ENCODE results near the gene C3orf18. TPM values are rescaled to one million over a fixed set of nuclear protein-coding genes. Genes with fewer than 3 reads are reported as not detected.

C3orf18 gene
- total RNA-seq, 2 experiments from 2014 or later: 58.5 to 61.6 TPM

DNA sequence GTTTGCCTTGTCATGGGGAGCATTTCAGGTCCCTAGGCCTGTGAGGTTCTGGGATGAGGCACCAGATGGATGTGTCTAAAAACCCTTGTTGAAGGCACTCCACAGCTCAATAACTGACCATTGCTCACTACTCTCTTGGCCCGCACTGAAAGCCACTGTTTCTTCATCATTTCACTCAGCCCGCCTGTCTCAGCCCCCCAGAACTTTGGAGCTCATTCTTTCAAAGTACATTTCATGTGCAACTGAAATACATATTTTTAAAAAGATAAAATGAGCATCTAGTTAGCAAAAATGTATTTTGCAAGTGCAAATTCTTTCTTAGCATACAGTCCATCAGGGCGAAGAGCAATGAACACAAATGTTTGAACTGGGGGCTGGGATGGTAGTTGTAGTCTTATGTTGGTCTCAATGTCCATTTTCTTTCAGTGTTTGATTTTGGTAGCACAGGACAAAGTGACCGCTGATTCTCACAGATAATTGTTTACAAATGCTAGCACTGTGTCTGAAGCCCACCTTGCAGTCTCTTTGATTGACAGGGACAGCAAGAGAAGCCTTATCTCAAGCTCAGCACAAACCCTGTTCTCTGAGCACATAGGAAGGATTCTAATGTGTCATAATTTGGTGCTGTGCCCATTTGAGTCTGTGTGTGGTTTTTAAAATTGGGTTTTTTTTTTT lies 21.3 kb upstream of the C3orf18 start:
- ChIA-PET POLR2A (interaction anchor here (0.8 to 11.1 kb wide), 6 partner anchors 15 to 252 kb away, joined by 3 to 970 read pairs (median 14); partner anchors contain the start of genes C3orf18, CISH, HEMK1 and RASSF1), CTCF (interaction anchor here (3.1 to 11.1 kb wide), 3 partner anchors 8 to 21 kb away, joined by 15 to 535 read pairs (median 387); partner anchors contain the start of genes C3orf18, CISH, HEMK1 and MAPKAPK3)
- no peaks in the 10 kb centered on the region for H3K9me3 Mint-ChIP-seq (ENCODE audit: insufficient read depth)
- peak overlapping the region; percentile 98 for H3K27ac Mint-ChIP-seq
- DNase-seq (no peak), ATAC-seq (no peak)
- peak overlapping the region; percentile 62 for H3K4me3 Mint-ChIP-seq
- H3K4me1 Mint-ChIP-seq (ENCODE audit: low read depth): peaks cover 97% of the 10 kb centered on the region
- H3K27me3 Mint-ChIP-seq (ENCODE audit: low read depth): no peaks in the 10 kb centered on the region
- H3K36me3 Mint-ChIP-seq (ENCODE audit: low read depth): peaks cover 54% of the 10 kb centered on the region

DNA sequence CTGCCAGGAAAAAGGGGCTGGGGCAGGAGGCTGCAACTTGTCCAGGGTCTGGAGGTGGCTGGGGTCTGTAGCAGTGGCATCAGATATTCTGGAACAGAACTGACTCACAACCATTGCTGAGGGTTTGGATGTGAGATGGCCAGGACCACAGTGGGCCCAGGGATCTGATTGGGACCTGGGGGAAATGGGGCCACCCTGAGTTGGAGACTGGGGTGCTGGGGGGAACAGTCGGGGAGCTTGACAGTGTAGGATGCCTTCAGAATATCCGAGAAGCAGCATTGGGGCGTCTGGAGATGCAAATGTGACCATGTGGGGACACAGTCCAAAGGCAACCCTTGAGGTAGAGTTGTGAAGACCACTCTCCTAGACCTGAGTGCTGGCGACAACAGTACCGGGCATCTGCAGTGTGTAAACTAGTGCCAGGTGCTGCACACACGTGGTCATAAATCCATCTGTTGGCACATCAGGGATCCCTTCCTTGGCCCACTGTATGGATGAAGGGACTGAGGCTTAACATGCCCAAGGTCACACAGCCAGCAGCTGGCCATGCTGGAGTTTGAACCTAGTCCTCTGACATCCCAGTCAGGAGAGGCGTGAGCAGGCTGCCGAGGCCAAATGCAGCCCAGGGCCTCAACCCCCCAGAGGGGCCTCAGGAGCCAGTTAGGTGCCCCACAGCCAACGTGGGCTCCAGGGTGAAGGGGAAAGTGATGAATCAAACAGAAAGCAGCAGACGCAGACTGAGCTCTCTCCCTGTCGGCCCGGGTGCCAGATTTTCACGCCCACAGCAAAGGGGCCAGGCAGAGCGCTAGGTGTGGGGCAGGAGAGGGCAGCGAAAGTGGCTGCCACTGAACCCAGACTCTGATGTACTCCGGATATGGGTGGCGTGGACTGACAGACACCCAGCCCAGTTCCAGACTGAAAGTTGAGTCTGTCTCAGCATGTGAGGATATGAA lies 20.5 kb upstream of the C3orf18 start:
- peaks cover 60% of the 10 kb centered on the region for H3K36me3 Mint-ChIP-seq (ENCODE audit: low read depth)

DNA sequence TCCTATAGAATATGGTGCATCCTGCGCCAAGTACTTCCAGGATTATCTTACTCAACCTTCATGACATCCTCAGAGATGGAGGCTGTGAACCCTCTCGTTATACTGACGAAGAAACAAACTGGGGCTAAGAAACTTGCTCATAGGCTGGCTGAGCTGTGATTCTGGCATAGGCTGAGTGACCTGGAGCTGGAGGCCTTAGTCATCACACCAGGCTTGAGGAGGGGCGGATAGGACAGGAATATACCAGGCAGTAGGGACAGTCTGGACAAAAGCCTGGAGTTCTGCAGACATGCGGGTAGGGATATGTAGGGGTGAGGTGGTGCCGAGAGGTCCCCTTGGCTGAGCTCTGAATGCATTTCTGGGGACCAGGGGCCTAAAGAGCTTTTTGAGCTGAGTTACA lies 19.8 kb upstream of the C3orf18 start:
- H3K9me3 Mint-ChIP-seq (ENCODE audit: insufficient read depth): no peaks in the 10 kb centered on the region
- DNase-seq: no peak
- peak overlapping the region; percentile 15 for H3K4me3 Mint-ChIP-seq
- POLR2A ChIA-PET: interaction anchor here (0.7 to 11.1 kb wide), 3 partner anchors 13 to 23 kb away, joined by 3 to 970 read pairs (median 612); partner anchors contain the start of genes C3orf18, CISH and HEMK1
- H3K36me3 Mint-ChIP-seq (ENCODE audit: low read depth): peaks cover 64% of the 10 kb centered on the region
- no peaks in the 10 kb centered on the region for H3K27me3 Mint-ChIP-seq (ENCODE audit: low read depth)
- peak overlapping the region; percentile 98 for H3K27ac Mint-ChIP-seq
- CTCF ChIA-PET: interaction anchor here (11.1 kb wide), 2 partner anchors 15 to 22 kb away, joined by 387 to 535 read pairs; partner anchors contain the start of genes C3orf18, CISH, HEMK1 and MAPKAPK3
- H3K4me1 Mint-ChIP-seq (ENCODE audit: low read depth): peaks cover 96% of the 10 kb centered on the region
- no peak for ATAC-seq

More for the DNA sequence above, 20.5 kb upstream of the C3orf18 start:
- Mint-ChIP-seq H3K4me1 (ENCODE audit: low read depth) (peaks cover 97% of the 10 kb centered on the region), H3K27me3 (ENCODE audit: low read depth) (no peaks in the 10 kb centered on the region), H3K4me3 (peak overlapping the region; percentile 62), H3K9me3 (ENCODE audit: insufficient read depth) (no peaks in the 10 kb centered on the region), H3K27ac (peak overlapping the region; percentile 98)
- ChIA-PET CTCF (interaction anchor here (3.1 to 11.1 kb wide), 3 partner anchors 7 to 21 kb away, joined by 15 to 535 read pairs (median 387); partner anchors contain the start of genes C3orf18, CISH, HEMK1 and MAPKAPK3), POLR2A (interaction anchor here (0.6 to 11.1 kb wide), 7 partner anchors 14 to 1690 kb away, joined by 3 to 970 read pairs (median 7); partner anchors contain the start of genes C3orf18, CISH, HEMK1 and RASSF1)
- DNase-seq (peak; percentile 78), ATAC-seq (peak; percentile 41)

GRCh38 chr3:50586763-50587070 lies 19.2 kb upstream of the C3orf18 start:
- no peaks in the 10 kb centered on the region for H3K27me3 Mint-ChIP-seq (ENCODE audit: low read depth)
- ChIA-PET CTCF (interaction anchor here (11.1 kb wide), 2 partner anchors 14 to 23 kb away, joined by 387 to 535 read pairs; partner anchors contain the start of genes C3orf18, CISH, HEMK1 and MAPKAPK3), POLR2A (interaction anchor here (0.7 to 11.1 kb wide), 3 partner anchors 13 to 23 kb away, joined by 3 to 970 read pairs (median 612); partner anchors contain the start of genes C3orf18, CISH and HEMK1)
- peaks cover 96% of the 10 kb centered on the region for H3K4me1 Mint-ChIP-seq (ENCODE audit: low read depth)
- no peak for ATAC-seq
- DNase-seq: no peak
- no peak overlapping the region for H3K4me3 Mint-ChIP-seq
- peak overlapping the region; percentile 98 for H3K27ac Mint-ChIP-seq
- H3K36me3 Mint-ChIP-seq (ENCODE audit: low read depth): peaks cover 70% of the 10 kb centered on the region
- H3K9me3 Mint-ChIP-seq (ENCODE audit: insufficient read depth): no peaks in the 10 kb centered on the region

DNA sequence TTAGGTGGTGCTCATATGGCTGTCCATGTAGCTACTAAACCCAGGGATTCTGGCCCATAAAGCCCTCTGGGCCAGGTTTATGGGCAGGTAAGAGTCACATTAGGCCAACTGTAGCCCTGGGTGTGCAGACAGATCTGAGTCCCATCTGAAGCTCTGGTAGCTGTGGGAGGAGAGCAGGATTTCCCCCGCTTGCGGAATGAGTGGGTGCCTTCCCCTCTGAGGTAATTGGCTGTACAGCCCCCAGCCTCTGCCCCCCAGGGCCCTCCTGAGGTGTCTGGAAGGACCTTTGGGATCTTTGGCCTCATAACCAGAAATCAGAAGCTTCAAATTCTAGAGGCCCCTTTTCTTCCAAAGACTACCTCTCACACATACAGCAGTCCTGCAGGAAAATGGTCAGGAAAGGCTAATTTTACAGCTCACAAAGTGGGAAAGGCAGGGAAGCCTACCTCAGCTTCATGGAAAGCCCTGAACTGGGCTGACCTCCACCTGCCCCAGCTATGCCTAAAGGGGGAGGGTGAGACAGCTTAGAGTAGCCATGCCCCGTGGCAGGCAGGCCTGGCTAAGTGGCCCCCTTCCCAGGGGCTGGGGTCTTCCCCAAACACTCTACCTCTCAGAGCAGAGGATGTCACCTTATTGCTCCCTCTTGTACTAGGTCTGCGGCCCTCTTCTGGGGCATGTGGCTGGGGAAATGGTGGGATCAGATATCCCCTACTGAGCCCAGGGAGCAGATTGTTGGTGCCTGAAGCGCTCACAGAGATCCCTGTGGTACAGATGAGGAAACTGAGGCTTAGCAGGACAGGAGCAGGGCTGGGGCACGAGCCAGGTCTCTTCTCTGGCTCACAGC lies 18.6 kb upstream of the C3orf18 start:
- POLR2A ChIA-PET: interaction anchor here (0.7 to 11.1 kb wide), 3 partner anchors 12 to 22 kb away, joined by 3 to 970 read pairs (median 612); partner anchors contain the start of genes C3orf18, CISH and HEMK1
- peaks cover 96% of the 10 kb centered on the region for H3K4me1 Mint-ChIP-seq (ENCODE audit: low read depth)
- ATAC-seq (no peak), DNase-seq (no peak)
- peaks cover 75% of the 10 kb centered on the region for H3K36me3 Mint-ChIP-seq (ENCODE audit: low read depth)
- no peaks in the 10 kb centered on the region for H3K27me3 Mint-ChIP-seq (ENCODE audit: low read depth)
- no peaks in the 10 kb centered on the region for H3K9me3 Mint-ChIP-seq (ENCODE audit: insufficient read depth)
- no peak overlapping the region for H3K4me3 Mint-ChIP-seq
- H3K27ac Mint-ChIP-seq: peak overlapping the region; percentile 98
- CTCF ChIA-PET: interaction anchor here (11.1 kb wide), 2 partner anchors 13 to 23 kb away, joined by 387 to 535 read pairs; partner anchors contain the start of genes C3orf18, CISH, HEMK1 and MAPKAPK3

DNA sequence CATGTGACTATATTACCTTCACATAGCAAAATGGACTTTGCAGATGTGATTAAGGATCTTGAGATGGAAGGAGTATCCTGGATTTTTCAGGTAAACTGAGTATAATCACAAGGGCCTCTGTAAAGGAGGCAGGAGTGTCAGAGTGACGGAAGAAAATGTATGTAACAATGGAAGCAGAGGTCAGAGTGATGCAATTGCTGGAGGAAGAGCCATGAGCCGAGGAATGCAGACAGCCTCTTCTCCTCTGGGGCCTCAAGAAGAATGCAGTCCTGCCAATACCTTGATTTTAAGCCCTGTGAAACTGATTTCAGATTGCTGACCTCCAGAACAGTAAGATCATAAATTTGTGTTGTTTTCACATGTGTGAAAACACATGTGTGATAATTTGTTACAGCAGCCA lies 16.8 kb upstream of the C3orf18 start:
- POLR2A ChIA-PET: interaction anchor here (1.0 to 2.1 kb wide), 5 partner anchors 10 to 25 kb away, joined by 3 to 7 read pairs (median 4); partner anchors contain the start of gene HEMK1
- no peak overlapping the region for H3K4me3 Mint-ChIP-seq
- CTCF ChIA-PET: interaction anchor here (24.5 kb wide), 1 partner anchor 26 kb away, joined by 1321 read pairs; the partner anchor contains the start of genes CISH and MAPKAPK3

GRCh38 chr3:50583897-50584296 lies 16.4 kb upstream of the C3orf18 start:
- H3K27me3 Mint-ChIP-seq (ENCODE audit: low read depth): no peaks in the 10 kb centered on the region
- H3K36me3 Mint-ChIP-seq (ENCODE audit: low read depth): peaks cover 95% of the 10 kb centered on the region
- ChIA-PET POLR2A (interaction anchor here (1.0 to 2.1 kb wide), 6 partner anchors 9 to 25 kb away, joined by 3 to 7 read pairs (median 4); partner anchors contain the start of gene HEMK1), CTCF (interaction anchor here (4.5 to 24.5 kb wide), 2 partner anchors 11 to 27 kb away, joined by 27 to 1321 read pairs; partner anchors contain the start of genes CISH and MAPKAPK3)
- no peak for DNase-seq
- H3K4me1 Mint-ChIP-seq (ENCODE audit: low read depth): peaks cover 97% of the 10 kb centered on the region
- ATAC-seq: no peak
- no peak overlapping the region for H3K4me3 Mint-ChIP-seq
- peak overlapping the region; percentile 81 for H3K27ac Mint-ChIP-seq
- no peaks in the 10 kb centered on the region for H3K9me3 Mint-ChIP-seq (ENCODE audit: insufficient read depth)

More for the DNA sequence above, 16.8 kb upstream of the C3orf18 start:
- Mint-ChIP-seq H3K9me3 (ENCODE audit: insufficient read depth) (no peaks in the 10 kb centered on the region), H3K27ac (peak overlapping the region; percentile 78), H3K27me3 (ENCODE audit: low read depth) (no peaks in the 10 kb centered on the region), H3K36me3 (ENCODE audit: low read depth) (peaks cover 92% of the 10 kb centered on the region), H3K4me1 (ENCODE audit: low read depth) (peaks cover 97% of the 10 kb centered on the region)
- DNase-seq (no peak), ATAC-seq (no peak)

DNA sequence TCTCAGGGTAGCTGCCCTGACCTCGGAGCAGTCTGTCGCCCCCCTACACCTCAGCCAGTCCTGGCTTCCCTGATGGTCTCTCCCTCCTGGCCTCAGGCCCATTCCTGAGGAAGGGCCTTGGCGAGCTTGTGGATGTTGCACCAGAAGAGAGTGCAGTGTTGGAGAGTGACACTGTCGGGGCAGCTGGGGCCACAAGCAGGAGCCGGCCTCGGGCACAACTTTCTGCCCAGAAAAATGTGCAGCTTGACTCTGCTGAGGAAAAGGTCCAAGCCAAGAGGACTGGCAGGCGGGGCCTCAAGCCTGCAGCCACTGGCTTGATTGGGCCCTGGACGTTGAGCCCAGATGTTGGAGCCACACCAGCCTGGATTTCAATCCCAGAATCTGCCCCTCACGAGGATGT lies 14.5 kb upstream of the C3orf18 start:
- peaks cover 94% of the 10 kb centered on the region for H3K4me1 Mint-ChIP-seq (ENCODE audit: low read depth)
- no peaks in the 10 kb centered on the region for H3K27me3 Mint-ChIP-seq (ENCODE audit: low read depth)
- H3K9me3 Mint-ChIP-seq (ENCODE audit: insufficient read depth): no peaks in the 10 kb centered on the region
- H3K36me3 Mint-ChIP-seq (ENCODE audit: low read depth): peaks cover 94% of the 10 kb centered on the region
- ChIA-PET POLR2A (interaction anchor here (1.3 to 2.5 kb wide), 4 partner anchors 8 to 30 kb away, joined by 4 to 11 read pairs (median 6); partner anchors contain the start of gene CISH), CTCF (interaction anchor here (4.5 to 24.5 kb wide), 2 partner anchors 10 to 28 kb away, joined by 27 to 1321 read pairs; partner anchors contain the start of genes CISH and MAPKAPK3)
- H3K4me3 Mint-ChIP-seq: no peak overlapping the region
- ATAC-seq (no peak), DNase-seq (no peak)
- peak overlapping the region; percentile 78 for H3K27ac Mint-ChIP-seq

DNA sequence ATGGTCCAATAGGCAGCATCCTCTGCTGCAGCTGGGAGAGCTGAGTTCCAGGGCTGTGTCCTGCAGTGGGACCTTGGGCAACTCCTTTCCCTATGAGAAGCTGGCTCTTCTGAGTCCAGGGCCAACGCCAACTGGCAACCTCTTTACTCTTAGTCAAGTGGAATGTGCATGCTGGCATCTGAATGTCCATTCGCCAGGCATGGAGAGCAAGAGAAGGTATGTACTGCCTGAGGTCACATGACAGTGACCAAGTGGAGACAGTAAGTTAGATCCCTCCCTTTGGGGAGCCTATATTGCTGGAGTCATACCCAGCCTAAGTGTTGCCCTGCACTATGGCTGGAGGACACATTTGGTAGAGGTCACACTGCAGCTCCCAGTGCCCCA lies 13.9 kb upstream of the C3orf18 start:
- CTCF ChIA-PET: interaction anchor here (1.3 to 24.5 kb wide), 6 partner anchors 8 to 71 kb away, joined by 3 to 1321 read pairs (median 10); partner anchors contain the start of genes CISH, HEMK1 and MAPKAPK3
- Mint-ChIP-seq H3K4me3 (no peak overlapping the region), H3K27ac (peak overlapping the region; percentile 84), H3K4me1 (ENCODE audit: low read depth) (peaks cover 94% of the 10 kb centered on the region), H3K27me3 (ENCODE audit: low read depth) (no peaks in the 10 kb centered on the region), H3K9me3 (ENCODE audit: insufficient read depth) (no peaks in the 10 kb centered on the region), H3K36me3 (ENCODE audit: low read depth) (peaks cover 96% of the 10 kb centered on the region)
- ATAC-seq: no peak
- DNase-seq: no peak
- POLR2A ChIA-PET: interaction anchor here (0.7 to 15.9 kb wide), 6 partner anchors 9 to 30 kb away, joined by 4 to 612 read pairs (median 6); partner anchors contain the start of gene CISH
